A549 (cell line): ENCODE data around the gene GUCA1A.

Source experiments
- CBX8 ChIP-seq: fragments of 200-600 bp; sonication (generic); IDR thresholded peaks from 2 replicates; pipeline ENCODE4 v1.6.1; 2016
- TF ChIP-seq, protein P1 (sequence below): fragments of >200 bp; sonication (Bioruptor Twin); formaldehyde crosslinking; IDR thresholded peaks from 3 replicates; pipeline ENCODE4 v1.5.1; 2016

DNA sequence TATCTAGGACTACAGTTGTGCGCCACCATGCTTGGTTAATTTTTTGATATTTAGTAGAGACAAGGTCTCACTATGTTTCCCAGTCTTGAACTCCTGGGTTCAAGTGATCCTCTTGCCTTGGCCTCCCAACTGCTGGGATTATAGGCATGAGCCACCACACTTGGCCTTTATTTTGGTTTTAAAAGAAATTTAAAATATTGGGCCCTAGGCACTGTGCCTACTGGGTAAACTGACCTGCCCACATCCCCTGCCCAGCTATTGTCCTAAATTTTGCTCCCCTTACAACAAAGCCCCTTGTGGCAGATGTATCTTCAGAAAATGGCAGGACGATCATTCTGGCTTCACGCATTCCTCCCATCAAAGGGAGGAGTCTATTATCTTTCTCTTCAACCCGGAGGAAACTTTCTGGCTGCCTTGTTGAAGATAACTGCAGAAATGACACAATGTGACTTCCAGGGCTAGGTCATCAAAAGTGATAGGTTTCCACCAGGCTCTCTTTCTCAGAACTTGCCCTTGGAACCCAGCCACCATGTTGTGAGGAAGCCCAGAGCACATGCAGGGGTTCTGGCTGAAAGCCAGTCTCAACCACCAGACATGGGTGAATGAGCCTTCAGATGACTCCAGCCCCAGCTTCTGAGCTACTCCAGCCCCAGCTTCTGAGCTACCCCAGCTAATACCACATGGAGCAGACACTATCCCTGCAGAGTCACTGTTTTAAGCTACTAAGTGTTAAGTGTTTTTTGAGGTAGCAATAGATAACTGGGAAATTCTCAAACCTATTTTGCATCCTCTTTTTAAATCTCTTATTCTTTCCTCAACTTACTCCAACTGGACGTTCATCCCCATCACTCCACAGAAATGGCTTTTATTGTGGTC, 26.2 kb downstream of the GUCA1A start:
- TF ChIP-seq, protein P1, sequence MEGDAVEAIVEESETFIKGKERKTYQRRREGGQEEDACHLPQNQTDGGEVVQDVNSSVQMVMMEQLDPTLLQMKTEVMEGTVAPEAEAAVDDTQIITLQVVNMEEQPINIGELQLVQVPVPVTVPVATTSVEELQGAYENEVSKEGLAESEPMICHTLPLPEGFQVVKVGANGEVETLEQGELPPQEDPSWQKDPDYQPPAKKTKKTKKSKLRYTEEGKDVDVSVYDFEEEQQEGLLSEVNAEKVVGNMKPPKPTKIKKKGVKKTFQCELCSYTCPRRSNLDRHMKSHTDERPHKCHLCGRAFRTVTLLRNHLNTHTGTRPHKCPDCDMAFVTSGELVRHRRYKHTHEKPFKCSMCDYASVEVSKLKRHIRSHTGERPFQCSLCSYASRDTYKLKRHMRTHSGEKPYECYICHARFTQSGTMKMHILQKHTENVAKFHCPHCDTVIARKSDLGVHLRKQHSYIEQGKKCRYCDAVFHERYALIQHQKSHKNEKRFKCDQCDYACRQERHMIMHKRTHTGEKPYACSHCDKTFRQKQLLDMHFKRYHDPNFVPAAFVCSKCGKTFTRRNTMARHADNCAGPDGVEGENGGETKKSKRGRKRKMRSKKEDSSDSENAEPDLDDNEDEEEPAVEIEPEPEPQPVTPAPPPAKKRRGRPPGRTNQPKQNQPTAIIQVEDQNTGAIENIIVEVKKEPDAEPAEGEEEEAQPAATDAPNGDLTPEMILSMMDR, result no peak
- no peak for TF ChIP-seq CBX8
